Motor neuron (in vitro differentiated cells): ENCODE results near the gene TRPM4. TPM values are rescaled to one million over a fixed set of nuclear protein-coding genes. Genes with fewer than 3 reads are reported as not detected.

Source experiments
- ATAC-seq, 8 experiments: fragments of 200-7000 bp; cut with Tn5 transposase; replicated peaks in 6 of 8; 2 replicates each; pipeline ENCODE4 v1.8.0; 2021; ENCODE audit warnings: mild to moderate bottlenecking in 8 of 8, moderate library complexity in 8 of 8
- H3K27ac ChIP-seq, 2 donors: fragments of 250-450 bp; sonication (Bioruptor Pico); 2 replicates each; pipeline ENCODE4 v1.9.0; 2021; ENCODE audit warnings: antibody characterized with exemption in 2 of 2, mild to moderate bottlenecking in 2 of 2, moderate library complexity in 1 of 2
- H3K4me1 ChIP-seq, 2 donors: fragments of 250-450 bp; sonication (Bioruptor Pico); replicated peaks in 1 of 2; 2 replicates each; pipeline ENCODE4 v1.6.1; 2021; ENCODE audit warnings: antibody characterized with exemption in 2 of 2, mild to moderate bottlenecking in 2 of 2, moderate library complexity in 1 of 2
- H3K4me3 ChIP-seq, 5 donors: fragments of 250-450 bp; sonication (Bioruptor Pico); 2 replicates each; pipeline ENCODE4 v1.9.0; 2021; ENCODE audit warnings: antibody characterized with exemption in 5 of 5, mild to moderate bottlenecking in 5 of 5, moderate library complexity in 4 of 5
- WGBS, 10 experiments: fragments of 450-650 bp; shearing (Covaris generic); methylation state at CpG; one replicate each; pipeline ENCODE4 v1.0.0; 2022; 5-methylcytosine and 5-hydroxymethylcytosine counted together
- in situ Hi-C, 9 experiments: fragments of 400-800 bp; cut with MboI; loops; one replicate each; pipeline ENCODE4 v1.15.0; 2021; ENCODE audit warnings: low sequenced_read_pairs in 9 of 9, low pct_unique_long_range_greater_than_20kb in 2 of 9; ENCODE audit not compliant: unreplicated experiment in 9 of 9
- total RNA-seq, 8 experiments: library from RNA; unstranded; fragments of 300-600 nt; gene quantifications; 2 replicates each; pipeline versions ENCODE4 v1.2.3 to v1.2.4, GENCODE V29; 2022

Gene TRPM4
- total RNA-seq, 8 experiments from 2014 or later: 7.0 to 46.8 (median 16.4) TPM

GRCh38 chr19:49233163-49233562 lies 75.6 kb downstream of the TRPM4 start:
- in situ Hi-C loops: no loop called here

GRCh38 chr19:49241769-49242168 lies 84.2 kb downstream of the TRPM4 start:
- Histone ChIP-seq H3K4me1 (no peaks in the 10 kb centered on the region), H3K27ac (no peak overlapping the region), H3K4me3 (no peak overlapping the region)
- ATAC-seq: no peak
- WGBS, 10 experiments: 79 to 98% (median 85%) methylated on average over 3 to 7 of the region's 7 CpGs
- in situ Hi-C loops: no loop called here

More at GRCh38 chr19:49233163-49233562, 75.6 kb downstream of the TRPM4 start:
- 57 to 94% (median 89%) methylated on average over 1 of the region's 1 CpG; no CpG with 5 or more reads in 5 of the 10 experiments for WGBS, 10 experiments
- Histone ChIP-seq H3K4me1 (no peaks in the 10 kb centered on the region), H3K27ac (no peak overlapping the region), H3K4me3 (no peak overlapping the region)
- ATAC-seq: no peak

GRCh38 chr19:49243129-49243528 lies 85.5 kb downstream of the TRPM4 start:
- Histone ChIP-seq H3K4me3 (no peak overlapping the region), H3K27ac (no peak overlapping the region), H3K4me1 (no peaks in the 10 kb centered on the region)
- no peak for ATAC-seq
- 23 to 80% (median 46%) methylated on average over 1 to 3 of the region's 6 CpGs; no CpG with 5 or more reads in 3 of the 10 experiments for WGBS, 10 experiments
- in situ Hi-C loops: no loop called here

GRCh38 chr19:49243726-49244125 lies 86.1 kb downstream of the TRPM4 start:
- 40 to 86% (median 61%) methylated on average over 1 to 10 of the region's 11 CpGs; no CpG with 5 or more reads in 5 of the 10 experiments for WGBS, 10 experiments
- no peak overlapping the region for H3K4me3 ChIP-seq
- ATAC-seq: no peak
- no peak overlapping the region for H3K27ac ChIP-seq
- no peaks in the 10 kb centered on the region for H3K4me1 ChIP-seq
- in situ Hi-C loops: no loop called here

GRCh38 chr19:49244256-49244655 lies 86.7 kb downstream of the TRPM4 start:
- Histone ChIP-seq H3K4me3 (no peak overlapping the region), H3K27ac (no peak overlapping the region), H3K4me1 (no peaks in the 10 kb centered on the region)
- in situ Hi-C loops: no loop called here
- no peak for ATAC-seq
- 69 to 100% (median 96%) methylated on average over 1 to 4 of the region's 9 CpGs; no CpG with 5 or more reads in 1 of the 10 experiments for WGBS, 10 experiments

- Histone ChIP-seq H3K4me1 (no peaks in the 10 kb centered on the region), H3K27ac (no peak overlapping the region), H3K4me3 (no peak overlapping the region)
- in situ Hi-C loops: no loop called here
- WGBS, 10 experiments: 0 to 83% (median 50%) methylated on average over 1 of the region's 2 CpGs; no CpG with 5 or more reads in 5 of the 10 experiments
- ATAC-seq: no peak
Observed at GRCh38 chr19:49247676-49248075, 90.1 kb downstream of the TRPM4 start.

- no peak for ATAC-seq
- WGBS, 10 experiments: 0 to 71% (median 50%) methylated on average over 1 to 2 of the region's 2 CpGs; no CpG with 5 or more reads in 1 of the 10 experiments
- H3K4me3 ChIP-seq: no peak overlapping the region
- H3K27ac ChIP-seq: no peak overlapping the region
- in situ Hi-C loops: no loop called here
- H3K4me1 ChIP-seq: no peaks in the 10 kb centered on the region
Observed at GRCh38 chr19:49249933-49250332, 92.3 kb downstream of the TRPM4 start.

GRCh38 chr19:49255674-49256073 lies 98.1 kb downstream of the TRPM4 start:
- H3K4me3 ChIP-seq: no peak overlapping the region
- no peaks in the 10 kb centered on the region for H3K4me1 ChIP-seq
- no peak for ATAC-seq
- in situ Hi-C loops: no loop called here
- 0 to 90% (median 68%) methylated on average over 1 to 5 of the region's 10 CpGs; no CpG with 5 or more reads in 4 of the 10 experiments for WGBS, 10 experiments
- H3K27ac ChIP-seq: no peak overlapping the region

GRCh38 chr19:49256691-49257090 lies 99.1 kb downstream of the TRPM4 start:
- H3K4me3 ChIP-seq: no peak overlapping the region
- 14 to 93% (median 75%) methylated on average over 1 to 3 of the region's 3 CpGs; no CpG with 5 or more reads in 2 of the 10 experiments for WGBS, 10 experiments
- ATAC-seq: no peak
- no peak overlapping the region for H3K27ac ChIP-seq
- H3K4me1 ChIP-seq: no peaks in the 10 kb centered on the region
- in situ Hi-C loops: no loop called here

Other genes with a start within 250 kb of the TRPM4 start
- gene DHDH, start 224.1 kb upstream of the TRPM4 start, total RNA-seq: under 1 TPM in 5 of 8 experiments, not detected in 3; 0.32 to 0.81 (median 0.50) TPM
- 100 to 1,000 TPM in 4 of 8 experiments, 10 to 100 TPM in 4; 36.9 to 172 (median 97.8) TPM for gene BAX, start 202.9 kb upstream of the TRPM4 start, total RNA-seq
- gene FTL, start 192.5 kb upstream of the TRPM4 start, total RNA-seq: over 10,000 TPM in 1 of 8 experiments, 1,000 to 10,000 TPM in 7; 1,251 to 10,826 (median 2,578) TPM
- gene GYS1, start 164.5 kb upstream of the TRPM4 start, total RNA-seq: 10 to 100 TPM; 13.0 to 72.5 (median 18.3) TPM
- gene RUVBL2, start 163.9 kb upstream of the TRPM4 start, total RNA-seq: 100 to 1,000 TPM; 113 to 181 (median 145) TPM
- 1 to 10 TPM in 4 of 8 experiments, under 1 TPM in 1, not detected in 3; 0.88 to 2.9 (median 1.3) TPM for gene LHB, start 140.7 kb upstream of the TRPM4 start, total RNA-seq
- under 1 TPM in 3 of 8 experiments, not detected in 5; 0.47 to 0.70 (median 0.49) TPM for gene CGB3, start 133.5 kb upstream of the TRPM4 start, total RNA-seq
- gene CGB2, start 125.9 kb upstream of the TRPM4 start, total RNA-seq: not detected
- not detected for gene CGB1, start 120.9 kb upstream of the TRPM4 start, total RNA-seq
- under 1 TPM in 1 of 8 experiments, not detected in 7; 0.76 TPM for gene CGB5, start 113.9 kb upstream of the TRPM4 start, total RNA-seq
- under 1 TPM in 4 of 8 experiments, not detected in 4; 0.27 to 0.76 (median 0.33) TPM for gene CGB8, start 108.7 kb upstream of the TRPM4 start, total RNA-seq
- gene CGB7, start 100.0 kb upstream of the TRPM4 start, total RNA-seq: 1 to 10 TPM in 1 of 8 experiments, under 1 TPM in 6, not detected in 1; 0.11 to 1.0 (median 0.36) TPM
- 1 to 10 TPM in 1 of 8 experiments, under 1 TPM in 1, not detected in 6; 0.52 to 1.0 TPM for gene NTF4, start 93.0 kb upstream of the TRPM4 start, total RNA-seq
- under 1 TPM in 7 of 8 experiments, not detected in 1; 0.05 to 0.62 (median 0.15) TPM for gene KCNA7, start 85.1 kb upstream of the TRPM4 start, total RNA-seq
- 100 to 1,000 TPM; 101 to 312 (median 157) TPM for gene SNRNP70, start 72.3 kb upstream of the TRPM4 start, total RNA-seq
- 10 to 100 TPM in 5 of 8 experiments, 1 to 10 TPM in 3; 2.0 to 65.1 (median 24.4) TPM for gene LIN7B, start 43.4 kb upstream of the TRPM4 start, total RNA-seq
- 1 to 10 TPM; 2.3 to 5.7 (median 3.4) TPM for gene C19orf73, start 38.6 kb upstream of the TRPM4 start, total RNA-seq
- gene PPFIA3, start 38.2 kb upstream of the TRPM4 start, total RNA-seq: 10 to 100 TPM in 7 of 8 experiments, 1 to 10 TPM in 1; 4.7 to 52.5 (median 23.5) TPM
- 10 to 100 TPM in 4 of 8 experiments, 1 to 10 TPM in 3, under 1 TPM in 1; 0.81 to 55.7 (median 12.3) TPM for gene HRC, start 2.4 kb upstream of the TRPM4 start, total RNA-seq
- 1 to 10 TPM in 4 of 8 experiments, under 1 TPM in 4; 0.51 to 2.4 (median 1.1) TPM for gene SLC6A16, start 167.4 kb downstream of the TRPM4 start, total RNA-seq
- 10 to 100 TPM in 5 of 8 experiments, 1 to 10 TPM in 3; 2.8 to 40.2 (median 11.4) TPM for gene CD37, start 177.6 kb downstream of the TRPM4 start, total RNA-seq
- 10 to 100 TPM in 6 of 8 experiments, 1 to 10 TPM in 2; 6.0 to 78.1 (median 14.2) TPM for gene TEAD2, start 204.6 kb downstream of the TRPM4 start, total RNA-seq
- 1 to 10 TPM in 4 of 8 experiments, under 1 TPM in 2, not detected in 2; 0.38 to 5.2 (median 1.4) TPM for gene DKKL1, start 206.1 kb downstream of the TRPM4 start, total RNA-seq
- 1 to 10 TPM in 2 of 8 experiments, under 1 TPM in 4, not detected in 2; 0.27 to 2.7 (median 0.51) TPM for gene KASH5, start 230.5 kb downstream of the TRPM4 start, total RNA-seq